NCI-H146 (cell line): ENCODE results near the gene TMEM95.

ENCODE experiments used
- DNase-seq: peaks from one replicate; lab custom pipeline; 2025; lab: John Stamatoyannopoulos, UW

Gene TMEM95

DNA sequence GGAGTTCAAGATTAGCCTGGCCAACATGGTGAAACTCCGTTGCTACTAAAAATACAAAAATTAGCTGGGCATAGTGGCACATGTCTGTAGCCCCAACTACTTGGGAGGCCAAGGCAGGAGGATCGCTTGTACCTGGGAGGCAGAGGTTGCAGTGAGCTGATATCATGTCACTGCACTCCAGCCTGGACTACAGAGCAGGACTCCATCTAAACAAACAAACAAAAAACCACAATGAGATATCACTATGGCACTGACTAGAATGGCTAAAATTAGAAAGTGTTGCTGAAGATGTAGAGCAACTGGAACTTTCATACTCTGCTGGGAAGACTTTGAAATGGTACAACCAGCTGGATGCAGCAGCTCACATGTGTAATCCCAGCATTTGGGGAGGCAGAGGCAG lies 19.4 kb downstream of the TMEM95 start:
- no peak for DNase-seq

DNA sequence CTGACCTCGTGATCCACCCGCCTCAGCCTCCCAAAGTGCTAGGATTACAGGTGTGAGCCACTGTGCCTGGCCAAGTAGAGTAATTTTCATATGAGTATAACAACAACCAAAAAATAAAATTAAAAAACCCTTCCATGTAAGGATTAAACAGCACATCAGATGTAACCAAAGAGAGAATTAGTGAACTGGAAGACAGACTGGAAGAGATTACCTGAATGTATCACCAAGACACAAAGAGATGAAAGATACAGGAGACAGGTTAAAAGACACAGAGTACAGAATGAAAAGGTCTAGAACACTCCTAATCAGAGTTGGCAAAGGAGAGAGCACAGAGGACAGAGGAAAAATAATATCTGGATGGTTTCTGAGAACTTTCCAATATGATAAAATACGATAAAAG lies 24.2 kb downstream of the TMEM95 start:
- no peak for DNase-seq

DNA sequence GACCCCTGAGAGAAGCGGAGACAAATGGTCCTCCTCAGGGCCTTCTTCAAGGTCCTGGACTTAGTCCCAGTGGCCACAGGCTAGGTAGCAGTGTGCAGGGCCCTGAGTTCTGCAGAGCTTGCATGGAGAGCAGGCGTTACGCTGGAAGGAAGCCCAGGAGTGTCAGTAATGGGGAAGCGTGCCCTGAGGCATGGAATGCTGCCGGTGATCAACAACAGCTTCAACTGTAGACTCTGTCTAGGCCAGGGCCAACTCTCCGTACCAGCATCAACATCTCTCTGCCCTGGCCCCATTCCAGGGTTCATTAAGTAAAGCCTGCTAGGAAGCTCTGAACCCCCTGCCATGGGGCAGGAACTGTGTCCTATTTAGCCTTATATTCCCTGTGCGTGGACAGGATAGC lies 25.4 kb downstream of the TMEM95 start:
- DNase-seq: peak; percentile 57

- DNase-seq: peak; percentile 27
These were observed 26.1 kb downstream of the TMEM95 start, which contains the start of gene TNK1 for GRCh38 chr17:7380855-7381683. TSS of gene TNK1 (plus strand) at chr17:7381089. CDS start at chr17:7382927, 1,838 bp downstream.

DNA sequence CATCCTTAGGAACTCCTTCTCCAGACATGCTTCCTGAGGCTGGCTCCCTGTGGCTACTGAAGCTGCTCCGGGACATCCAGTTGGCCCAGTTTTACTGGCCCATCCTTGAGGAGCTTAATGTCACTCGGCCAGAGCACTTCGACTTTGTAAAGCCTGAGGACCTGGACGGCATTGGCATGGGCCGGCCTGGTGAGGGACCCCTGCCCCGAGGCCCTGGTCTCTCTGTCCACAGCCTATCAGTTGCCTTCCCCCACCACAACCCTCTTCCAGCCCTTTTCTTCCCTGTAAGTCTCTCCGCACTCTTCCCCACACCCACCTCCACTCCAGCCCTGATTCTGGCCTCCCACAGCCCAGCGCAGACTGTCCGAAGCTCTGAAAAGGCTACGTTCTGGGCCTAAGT lies 27.9 kb downstream of the TMEM95 start:
- DNase-seq: no peak

DNA sequence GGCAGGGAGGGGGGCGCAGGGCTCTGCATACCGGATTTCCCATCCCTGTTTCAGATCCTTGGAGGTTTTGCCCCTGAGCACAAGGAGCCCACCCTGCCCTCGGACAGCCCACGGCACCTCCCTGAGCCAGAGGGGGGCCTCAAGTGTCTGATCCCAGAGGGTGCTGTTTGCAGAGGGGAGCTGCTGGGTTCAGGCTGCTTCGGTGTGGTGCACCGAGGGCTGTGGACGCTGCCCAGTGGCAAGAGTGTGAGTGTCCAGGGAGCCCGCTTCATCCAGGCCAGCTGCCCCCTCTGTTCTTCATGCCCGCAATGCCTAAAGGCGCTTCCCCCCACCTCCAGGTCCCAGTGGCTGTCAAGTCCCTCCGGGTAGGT lies 28.4 kb downstream of the TMEM95 start:
- DNase-seq: no peak

DNA sequence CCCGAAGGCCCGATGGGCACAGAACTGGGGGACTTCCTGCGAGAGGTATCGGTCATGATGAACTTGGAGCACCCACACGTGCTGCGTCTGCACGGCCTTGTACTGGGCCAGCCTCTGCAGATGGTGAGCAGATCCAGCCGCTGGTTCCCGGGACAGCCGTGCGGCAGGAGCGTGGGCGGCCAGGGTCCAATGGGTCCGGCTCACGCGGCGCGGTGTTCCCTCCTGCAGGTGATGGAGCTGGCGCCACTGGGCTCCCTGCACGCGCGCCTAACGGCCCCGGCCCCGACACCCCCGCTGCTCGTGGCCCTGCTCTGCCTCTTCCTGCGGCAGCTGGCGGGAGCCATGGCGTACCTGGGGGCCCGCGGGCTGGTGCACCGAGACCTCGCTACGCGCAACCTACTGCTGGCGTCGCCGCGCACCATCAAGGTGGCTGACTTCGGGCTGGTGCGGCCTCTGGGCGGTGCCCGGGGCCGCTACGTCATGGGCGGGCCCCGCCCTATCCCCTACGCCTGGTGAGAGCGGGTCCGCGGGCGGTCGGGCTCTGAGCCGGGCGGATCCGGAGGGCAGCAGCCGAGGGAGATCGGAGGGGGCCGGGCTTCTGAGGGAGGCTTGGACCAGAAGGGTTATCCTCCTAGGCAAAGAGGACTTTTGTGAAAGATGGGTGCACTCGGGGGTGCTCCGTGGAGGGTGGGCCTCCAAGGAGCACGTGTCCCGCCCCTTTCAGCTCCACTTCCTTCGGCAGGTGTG lies 29.0 kb downstream of the TMEM95 start:
- DNase-seq: peak; percentile 84

GRCh38 chr17:7384489-7385081 lies 29.6 kb downstream of the TMEM95 start:
- DNase-seq: no peak

DNA sequence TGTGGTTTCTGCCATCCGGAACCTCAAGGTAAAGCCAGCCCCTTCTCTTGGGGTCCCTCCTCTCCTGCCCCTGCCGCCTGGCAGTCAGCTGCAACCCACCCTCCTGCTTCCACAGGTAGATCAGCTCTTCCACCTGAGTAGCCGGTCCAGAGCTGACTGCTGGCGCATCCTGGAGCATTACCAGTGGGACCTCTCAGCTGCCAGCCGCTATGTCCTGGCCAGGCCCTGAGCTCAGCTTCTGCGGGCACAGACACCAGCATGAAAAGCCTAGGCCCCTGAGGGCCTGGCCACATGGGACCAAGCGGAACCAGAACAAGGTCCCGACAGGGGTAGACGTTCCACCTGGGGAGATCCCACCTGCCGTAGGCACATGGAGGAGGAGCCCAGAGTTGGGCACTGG lies 33.9 kb downstream of the TMEM95 start:
- DNase-seq: no peak

GRCh38 chr17:7389924-7390910 lies 35.3 kb downstream of the TMEM95 start:
- DNase-seq: no peak

DNA sequence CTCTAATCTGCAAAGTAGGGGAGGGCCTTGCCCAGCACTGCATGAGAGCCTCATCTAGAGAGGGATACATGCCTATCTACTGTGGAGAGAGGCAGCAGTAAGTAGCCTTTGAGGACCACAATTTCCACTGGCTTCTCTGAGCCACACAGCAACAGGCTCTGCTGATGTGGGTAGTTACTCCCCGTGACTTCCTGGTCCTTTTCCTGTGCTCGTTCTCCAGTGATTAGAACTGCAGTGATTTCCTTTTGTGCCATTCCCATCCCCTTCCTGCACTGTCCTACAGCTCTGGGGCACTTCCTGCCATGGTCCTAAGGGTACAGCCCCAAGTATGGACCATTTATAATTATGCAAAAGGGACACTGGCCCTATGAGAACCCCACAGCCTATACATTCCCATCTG lies 36.4 kb downstream of the TMEM95 start:
- DNase-seq: no peak

DNA sequence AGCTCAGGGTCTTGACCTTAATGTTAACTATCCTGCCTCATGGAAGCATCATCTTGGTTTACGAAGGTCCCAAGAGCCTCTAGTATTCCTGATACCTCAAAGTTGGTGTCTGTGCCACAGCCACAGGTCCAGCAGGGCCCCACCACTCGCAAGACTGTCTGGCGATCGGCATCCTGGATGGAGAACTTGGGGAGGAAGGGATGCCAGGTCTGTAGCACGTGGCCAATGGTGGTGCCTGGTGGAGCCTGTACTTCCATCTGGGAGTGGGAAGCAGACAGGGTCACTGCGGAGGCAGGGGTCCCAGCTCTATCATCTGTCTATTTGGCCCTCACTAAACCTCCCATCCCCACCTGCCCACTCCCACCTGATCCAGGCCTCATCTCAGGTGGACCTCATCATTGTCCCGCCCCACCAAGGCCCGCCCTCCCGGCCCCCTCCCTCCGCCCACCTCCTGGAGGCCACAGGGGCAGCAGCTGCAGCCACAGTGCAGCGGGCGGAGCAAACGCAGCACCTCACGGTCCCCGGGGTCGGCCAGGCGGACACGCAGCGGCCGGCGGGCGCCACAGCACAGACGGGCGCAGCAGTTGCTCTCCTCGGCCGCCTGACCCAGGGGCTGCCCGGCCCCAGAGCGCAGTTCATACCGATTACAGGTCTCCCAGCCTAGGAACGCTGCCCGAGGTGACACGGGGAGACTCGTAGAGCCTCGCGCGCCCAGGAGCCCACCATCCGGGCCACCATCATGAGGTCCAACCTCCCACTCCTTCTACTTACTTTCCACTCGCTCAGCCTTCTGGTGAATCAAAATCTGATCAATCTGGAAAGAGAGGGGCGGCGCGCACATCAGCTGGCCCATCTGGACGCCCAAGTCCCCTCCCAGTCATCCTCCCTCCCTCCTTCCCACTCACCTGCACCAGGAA lies 38.0 kb downstream of the TMEM95 start:
- no peak for DNase-seq

DNA sequence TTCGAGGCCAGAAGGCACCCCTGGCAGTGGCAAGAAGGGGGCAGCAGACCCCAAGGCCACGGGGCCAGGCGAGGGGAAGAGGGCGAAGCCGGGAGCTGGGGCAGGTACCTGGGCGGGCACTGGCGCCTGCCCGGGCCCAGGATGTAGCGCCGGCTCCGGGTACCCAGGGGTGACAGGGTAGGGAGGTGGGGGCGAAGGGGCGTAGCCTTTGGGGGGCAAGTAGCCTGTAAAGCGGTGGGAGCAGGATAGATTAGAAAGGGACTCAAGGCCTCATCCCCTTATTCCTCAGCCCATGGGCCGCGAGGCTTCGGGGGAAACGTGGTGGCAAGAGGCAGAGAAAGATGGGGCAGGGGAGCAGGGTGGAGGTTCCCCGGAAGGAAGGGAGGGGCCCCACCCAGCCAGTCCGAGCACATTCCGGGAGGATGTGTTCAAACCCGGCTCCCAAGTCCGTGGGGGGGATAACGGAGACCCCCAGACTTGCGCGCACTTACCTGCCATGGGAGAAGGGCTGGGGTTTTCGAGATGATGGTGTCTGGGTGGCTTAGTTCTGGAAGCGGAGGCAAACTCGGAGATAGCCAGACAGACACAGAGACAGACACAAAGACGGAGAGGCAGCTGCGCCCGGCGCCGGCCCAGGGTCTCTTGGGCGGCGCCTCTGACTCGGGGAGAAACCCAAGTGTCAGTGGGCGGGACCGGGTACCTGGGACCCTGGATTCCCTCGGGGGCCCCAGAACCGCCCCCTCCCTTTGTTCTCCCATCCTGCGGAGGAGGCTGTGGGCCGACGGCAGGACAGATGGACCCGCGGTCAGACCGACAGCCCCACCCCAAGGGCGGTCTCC lies 38.9 kb downstream of the TMEM95 start:
- peak; percentile 70 for DNase-seq

- peak; percentile 88 for DNase-seq
These were observed 39.7 kb downstream of the TMEM95 start, which contains the start of gene PLSCR3 for GRCh38 chr17:7394452-7395191. TSS of gene PLSCR3 (minus strand) at chr17:7394525. CDS start at chr17:7394110, 415 bp downstream.

DNA sequence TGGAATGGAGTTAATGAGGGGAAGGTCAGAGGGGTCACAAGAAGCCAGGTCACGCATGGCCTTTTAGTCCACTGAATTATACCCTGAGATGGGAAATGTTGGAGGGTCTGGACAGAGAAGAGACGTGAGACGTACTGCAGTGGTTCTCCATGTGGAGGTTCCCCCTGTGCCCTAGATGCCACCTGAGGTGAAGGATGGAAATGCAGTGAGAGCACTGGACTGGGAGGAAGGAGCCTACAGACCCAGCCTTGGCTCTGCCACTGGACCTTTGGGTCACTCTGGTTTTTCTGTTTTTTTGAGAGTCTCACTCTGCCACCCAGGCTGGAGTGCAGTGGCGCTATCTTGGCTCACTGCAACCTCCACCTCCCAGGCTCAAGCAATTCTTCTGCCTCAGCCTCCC lies 41.2 kb downstream of the TMEM95 start:
- no peak for DNase-seq

GRCh38 chr17:7398612-7399011 lies 43.7 kb downstream of the TMEM95 start:
- DNase-seq: no peak

- DNase-seq: no peak
These were observed 48.2 kb downstream of the TMEM95 start for GRCh38 chr17:7403043-7403726.

GRCh38 chr17:7403727-7403976 lies 48.7 kb downstream of the TMEM95 start:
- DNase-seq: no peak
